GM12801 (cell line): Measurements from ENCODE around the gene MAPK1.

Experiments used
- CTCF ChIP-seq: IDR thresholded peaks from one replicate; pipeline ENCODE4 v1.5.1; 2011; ENCODE audit warnings: control low read depth; ENCODE audit not compliant: insufficient read length; ENCODE audit errors: extremely low read depth

Gene MAPK1

DNA sequence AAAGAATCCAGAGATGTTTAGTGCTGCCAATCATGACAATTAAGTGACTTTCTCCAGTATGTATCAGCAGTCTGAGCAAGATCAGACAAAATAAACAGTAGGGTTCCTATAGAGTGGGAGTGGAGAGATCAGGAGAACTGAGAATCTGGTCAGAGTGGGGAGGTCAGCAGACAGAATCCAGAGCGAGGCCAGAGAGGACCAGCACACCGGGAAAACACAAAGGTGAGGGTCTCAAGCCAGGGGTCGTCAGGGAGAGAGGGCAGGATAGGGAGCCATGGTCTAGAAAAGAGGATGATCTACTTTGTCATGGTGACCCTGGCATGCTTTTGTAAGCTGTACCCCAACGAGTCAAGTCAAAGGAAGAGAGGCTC lies 39.2 kb downstream of the MAPK1 start:
- no peak for TF ChIP-seq CTCF

GRCh38 chr22:21827628-21828267 lies 39.7 kb downstream of the MAPK1 start:
- TF ChIP-seq CTCF = no peak

DNA sequence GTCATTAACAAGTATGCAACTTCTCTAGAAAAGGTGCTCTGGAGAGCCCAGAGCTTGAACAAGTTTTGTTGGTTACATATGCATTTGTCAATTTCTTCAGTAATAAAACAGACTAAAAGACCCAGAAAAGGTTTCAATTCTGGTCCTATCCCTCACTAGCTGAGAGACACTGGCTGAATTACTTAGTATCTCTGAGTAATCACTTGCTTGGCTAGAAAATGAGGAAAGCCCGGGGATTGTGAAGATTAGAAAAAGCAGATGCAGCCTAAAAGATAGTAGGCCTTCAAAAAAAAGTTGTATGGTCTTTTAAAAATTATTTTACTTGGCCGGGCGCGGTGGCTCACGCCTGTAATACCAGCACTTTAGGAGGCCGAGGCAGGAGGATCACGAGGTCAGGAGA lies 41.2 kb downstream of the MAPK1 start:
- no peak for TF ChIP-seq CTCF

DNA sequence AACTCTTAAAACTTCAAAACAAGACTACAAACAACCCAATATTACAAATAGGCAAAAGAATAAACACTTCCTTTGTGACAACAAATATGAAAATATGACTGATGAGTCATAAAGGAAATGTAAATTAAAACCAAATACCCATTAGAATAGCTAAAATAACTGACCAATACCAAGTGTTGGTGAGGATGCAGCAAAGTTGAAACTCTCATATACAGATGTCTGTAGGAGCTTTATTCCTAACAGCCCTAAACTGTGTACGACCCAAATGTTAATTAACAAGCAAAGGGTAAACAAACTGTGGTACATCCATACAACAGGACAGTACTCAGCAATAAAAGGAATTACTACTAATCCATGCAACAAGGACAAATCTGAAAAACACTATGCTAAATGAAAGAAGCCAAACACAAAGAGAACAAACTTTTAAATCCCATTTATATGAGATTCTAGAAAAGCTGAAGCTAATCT lies 43.0 kb downstream of the MAPK1 start:
- no peak for TF ChIP-seq CTCF

DNA sequence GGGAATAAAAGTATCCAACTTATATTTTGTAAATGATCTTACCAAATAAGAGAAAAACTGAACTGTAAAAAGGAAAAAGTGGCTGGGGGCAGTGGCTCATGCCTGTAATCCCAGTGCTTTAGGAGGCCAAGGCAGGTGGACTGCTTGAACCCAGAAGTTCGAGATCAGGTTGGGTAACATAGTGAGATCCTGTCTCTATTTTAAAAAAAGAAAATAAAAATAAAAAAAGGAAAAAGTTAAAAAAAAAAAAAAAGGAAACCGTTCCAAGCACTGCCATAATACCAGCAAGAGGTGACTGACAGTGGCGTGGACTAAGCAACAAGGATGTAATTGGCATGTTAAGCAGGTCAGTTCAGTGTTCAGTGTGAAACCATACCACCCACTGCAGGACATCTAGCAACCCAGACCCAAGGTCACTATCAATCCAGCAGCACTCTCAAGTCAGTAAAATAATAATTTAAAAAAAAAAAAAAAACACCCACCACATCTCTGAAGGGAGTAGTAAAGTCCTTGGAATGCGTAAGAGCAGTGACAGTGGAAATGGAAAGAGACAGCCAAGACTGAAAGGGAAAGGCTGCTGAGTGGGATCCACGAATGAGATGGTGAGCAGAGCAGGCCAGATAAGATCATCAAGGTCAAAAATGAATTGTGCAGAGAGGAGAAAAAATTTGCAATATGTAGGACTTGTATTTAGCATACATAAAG lies 43.6 kb downstream of the MAPK1 start:
- no peak for TF ChIP-seq CTCF

- TF ChIP-seq CTCF = no peak
Measured at GRCh38 chr22:21819183-21819770, 48.2 kb downstream of the MAPK1 start.

- TF ChIP-seq CTCF = no peak
Measured at GRCh38 chr22:21818487-21819182, 48.8 kb downstream of the MAPK1 start.
